GM21367 (cell line): ENCODE measurements around the gene SH2B3.
"Not testable (repeated sequence)": the region's sequence is repeated elsewhere in the genome, so short reads cannot be mapped to it uniquely, and the experiment has no call there.

Experiments
- ATAC-seq: cut with Tn5 transposase; IDR thresholded peaks from one replicate; pipeline ENCODE4 v1.9.1; 2021; ENCODE audit not compliant: unreplicated experiment

SH2B3 gene

DNA sequence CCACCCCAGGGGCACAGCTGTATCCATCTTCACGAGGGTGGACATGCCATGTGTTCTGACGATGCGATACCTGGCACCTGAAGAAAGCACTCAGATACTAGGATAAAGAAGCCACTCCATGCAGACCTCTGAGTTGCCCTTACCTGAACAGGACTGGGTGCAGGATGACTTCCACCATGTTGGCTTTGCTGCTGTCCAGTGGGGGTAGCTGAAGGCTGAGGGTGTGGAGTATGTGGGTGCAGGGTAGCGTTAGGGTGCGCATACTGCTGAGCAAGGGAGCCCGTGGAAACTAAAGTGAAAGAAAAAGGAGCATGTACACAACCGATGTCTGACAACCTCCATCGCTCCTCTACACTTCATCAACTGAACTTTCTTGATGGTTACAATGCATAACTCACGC lies 51.3 kb downstream of the SH2B3 start:
- ATAC-seq, result no peak

- ATAC-seq, result no peak
Measured at GRCh38 chr12:111457577-111457976, 51.9 kb downstream of the SH2B3 start.

- ATAC-seq, result no peak
Measured at GRCh38 chr12:111458546-111459172, 52.9 kb downstream of the SH2B3 start.

GRCh38 chr12:111460111-111460510 lies 54.4 kb downstream of the SH2B3 start:
- ATAC-seq, result not testable (repeated sequence)

DNA sequence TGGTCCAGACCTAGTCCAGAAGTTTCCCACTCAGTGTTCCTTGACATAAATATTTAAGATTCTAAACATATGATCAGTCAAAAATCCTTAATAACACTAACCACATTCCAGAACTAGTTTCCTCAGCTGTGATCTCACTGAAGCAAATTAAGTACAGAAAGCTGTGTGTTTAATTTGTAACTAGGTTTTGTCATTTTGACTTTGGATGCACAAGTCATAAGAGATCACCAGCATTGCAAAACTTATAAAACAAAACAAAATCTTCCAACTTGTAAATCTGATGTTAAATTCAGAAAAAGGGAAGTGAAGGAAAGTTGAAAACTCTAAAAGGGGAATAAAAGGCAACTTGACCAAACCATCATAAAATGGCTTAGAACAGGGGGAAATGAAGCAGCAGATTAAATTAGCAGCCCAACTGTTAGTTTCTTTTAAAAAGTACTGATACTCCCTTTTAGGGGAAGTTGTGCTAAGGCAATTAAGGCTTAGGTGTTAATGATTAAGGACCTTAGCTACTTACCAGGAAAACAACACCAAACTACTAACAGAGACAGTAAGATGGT lies 56.6 kb downstream of the SH2B3 start:
- no peak for ATAC-seq

GRCh38 chr12:111467092-111467856 lies 61.6 kb downstream of the SH2B3 start:
- ATAC-seq, result no peak

GRCh38 chr12:111467857-111468241 lies 62.1 kb downstream of the SH2B3 start:
- ATAC-seq, result no peak

GRCh38 chr12:111469401-111469800 lies 63.7 kb downstream of the SH2B3 start:
- no peak for ATAC-seq

- no peak for ATAC-seq
Measured at GRCh38 chr12:111471236-111471635, 65.5 kb downstream of the SH2B3 start.

DNA sequence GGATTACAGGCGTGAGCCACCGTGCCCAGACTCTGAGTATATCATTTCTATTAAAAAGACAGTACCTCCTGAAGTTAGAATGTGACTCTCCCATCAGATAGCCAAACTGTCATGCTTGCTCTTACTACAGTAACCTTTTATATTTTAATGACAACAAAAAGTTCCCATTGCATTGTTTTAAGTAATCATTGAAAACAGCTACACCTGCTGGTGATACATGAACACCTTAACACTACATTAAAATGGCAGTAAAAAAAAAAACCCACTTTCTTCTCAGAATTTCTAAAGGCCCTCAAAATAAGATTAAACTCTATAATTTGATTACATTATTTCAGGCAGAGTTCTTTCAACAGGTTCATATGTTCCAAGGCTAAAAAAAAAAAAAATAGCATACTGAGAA lies 76.7 kb downstream of the SH2B3 start:
- ATAC-seq, result no peak

GRCh38 chr12:111488271-111488670 lies 82.5 kb downstream of the SH2B3 start:
- ATAC-seq, result no peak

GRCh38 chr12:111488798-111489197 lies 83.1 kb downstream of the SH2B3 start:
- no peak for ATAC-seq

- not testable (repeated sequence) for ATAC-seq
Measured at GRCh38 chr12:111492979-111493378, 87.3 kb downstream of the SH2B3 start.

DNA sequence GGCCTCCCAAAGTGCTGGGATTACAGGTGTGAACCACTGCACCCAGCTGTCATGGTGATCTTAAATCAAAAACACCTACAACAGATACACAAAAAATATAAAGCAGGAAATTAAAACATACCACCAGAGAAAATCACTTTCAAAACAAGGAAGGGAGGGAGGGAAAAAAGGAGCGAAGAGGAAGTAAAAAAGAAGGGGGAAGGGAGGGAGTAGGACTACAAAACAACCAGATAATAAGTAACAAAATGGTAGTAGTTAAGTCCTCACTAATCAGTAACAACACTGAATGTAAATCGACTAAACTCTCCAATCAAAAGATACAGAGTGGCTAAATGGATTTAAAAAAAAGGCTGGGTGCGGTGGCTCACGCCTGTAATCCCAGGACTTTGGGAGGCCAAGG lies 89.0 kb downstream of the SH2B3 start:
- ATAC-seq, result no peak
